ENCODE data around the gene FBXL2. TPM values are rescaled to one million over a fixed set of nuclear protein-coding genes. Genes with fewer than 3 reads are reported as not detected.

Gene FBXL2
- total and polyA plus RNA-seq, 2 of the 4 experiments (the other 2 are of a cell fraction), result 15.8 to 21.0 TPM

DNA sequence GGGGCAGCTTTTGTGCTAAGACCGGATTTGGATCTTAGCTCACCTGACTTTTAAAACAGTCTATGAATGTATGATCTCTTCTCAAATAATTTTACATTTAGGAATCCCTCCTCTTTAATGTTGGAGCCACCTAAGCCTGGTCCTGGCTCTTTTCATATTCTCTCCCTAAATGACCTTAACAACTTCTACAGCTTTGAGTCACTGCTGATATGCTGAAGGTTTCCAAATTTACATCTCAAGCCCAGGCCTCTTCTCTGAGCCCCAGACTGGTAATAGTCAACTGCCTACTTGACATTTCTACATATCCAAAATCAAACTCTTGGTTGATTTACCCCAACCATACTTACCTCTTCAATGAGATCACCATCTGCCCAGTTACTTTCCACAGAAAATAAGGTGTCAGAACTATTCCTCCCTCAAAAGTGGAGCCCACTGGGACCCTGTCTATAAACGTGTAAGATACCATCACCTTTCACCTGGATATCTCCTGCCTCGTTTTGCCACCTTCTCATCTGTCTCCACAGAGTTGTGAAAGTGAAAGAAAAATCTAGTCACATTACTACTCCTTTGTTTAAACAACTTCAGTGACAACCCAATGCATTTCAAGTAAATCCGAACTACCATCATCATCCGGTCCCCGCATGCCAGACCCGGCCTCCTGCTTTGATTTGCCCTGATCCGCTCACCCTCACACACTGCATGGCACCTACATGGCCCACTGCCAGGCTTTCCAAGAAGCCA lies 114.2 kb downstream of the FBXL2 start:
- POLR2A ChIA-PET (ENCODE audit: unreplicated experiment), result no interaction called here
- in situ Hi-C loops (cut with MboI; ENCODE audit: low sequenced_read_pairs) (loop anchor here (10.0 kb wide), 1 partner anchor 323 kb away; the partner anchor contains the start of gene CLASP2), intact Hi-C loops (cut with micrococcal nuclease) (loop anchor here (5.0 kb wide), 1 partner anchor 46 kb away; no protein-coding TSS in a partner anchor), dilution Hi-C loops (cut with HindIII; ENCODE audit: low sequenced_read_pairs, unreplicated experiment) (loop anchor here (25.0 kb wide), 1 partner anchor 254 kb away; no protein-coding TSS in a partner anchor)
- H2BK20ac ChIP-seq (ENCODE audit: low read depth, low read length), result no peak overlapping the region
- no peak overlapping the region for H2AFZ ChIP-seq (replicated peaks; ENCODE audit: low read length, poor library complexity)
- CTCF ChIA-PET, result no interaction called here
- 0 out of 2 replicates have a peak overlapping the region, but pooled peaks have one; percentile 21 for H3K27ac ChIP-seq (ENCODE audit: insufficient read depth, low read length)
- peaks cover 10% of the 10 kb centered on the region for H3K4me1 ChIP-seq (ENCODE audit: control insufficient read depth, insufficient read depth, low read length)
- no peak overlapping the region for H3K18ac ChIP-seq (ENCODE audit: low read depth, low read length)
- BruUV-seq (replicated peaks), result no TSS peak
- ATAC-seq (ENCODE audit: low read depth), result no peak
- no peak overlapping the region for H2BK120ac ChIP-seq (ENCODE audit: low read depth, low read length)
- H3K9me1 ChIP-seq (ENCODE audit: insufficient read depth, low read length), result peaks cover 8% of the 10 kb centered on the region
- H2BK15ac ChIP-seq (ENCODE audit: low read depth, low read length), result no peak overlapping the region
- WGBS, 2 experiments (ENCODE audit: extremely low coverage in 2 of 2, insufficient read length in 1 of 2), result 80% methylated on average over 1 of the region's 8 CpGs; no CpG with 5 or more reads in 1 of the 2 experiments
- H3K4me2 ChIP-seq (ENCODE audit: low read depth, low read length), result no peak overlapping the region
- no peak overlapping the region for H3K4me3 ChIP-seq (ENCODE audit: insufficient read depth, low read depth, low read length)
- DNase-seq, result no peak
- TF ChIP-seq RAD21 (IDR thresholded peaks at IDR 0.05; ENCODE audit: low read length) (no peak), MXI1 (IDR thresholded peaks at IDR 0.05; ENCODE audit: borderline replicate concordance, low read depth, low read length) (no peak), MAFK (IDR thresholded peaks at IDR 0.05; ENCODE audit: low read depth, low read length) (no peak)
- peak overlapping the region; percentile 36; the same call in 1 of the 2 replicates for H4K5ac ChIP-seq (ENCODE audit: low read depth, low read length)
- H2AK9ac ChIP-seq (replicated peaks; ENCODE audit: low read depth, low read length, poor library complexity), result no peak overlapping the region
- no peak overlapping the region for H4K91ac ChIP-seq (ENCODE audit: insufficient read depth, low read depth, low read length)
- H3K56ac ChIP-seq (ENCODE audit: extremely low read depth, insufficient read depth, low read length), result no peak overlapping the region
- peaks cover 34% of the 10 kb centered on the region for H3K36me3 ChIP-seq (ENCODE audit: control insufficient read depth, insufficient read depth, low read length)
- H4K8ac ChIP-seq (ENCODE audit: low read depth in 2 of 2, low read length in 2 of 2), result 0 out of 4 replicates have a peak overlapping the region, but pooled peaks of 1 of the 2 experiments have one; percentile 27
- no peak overlapping the region for H3K4ac ChIP-seq (ENCODE audit: low read depth, low read length)
- H3K14ac ChIP-seq (replicated peaks; ENCODE audit: low read depth, low read length), result no peak overlapping the region
- no peaks in the 10 kb centered on the region for H3K9me3 ChIP-seq (ENCODE audit: control insufficient read depth, insufficient read depth, low read length)
- H2BK5ac ChIP-seq (ENCODE audit: low read depth, low read length, poor library complexity, severe bottlenecking), result no peak overlapping the region
- H3K23ac ChIP-seq (ENCODE audit: low read depth, low read length), result no peak overlapping the region
- H2AK5ac ChIP-seq (ENCODE audit: low read depth, low read length), result no peak overlapping the region
- no peak overlapping the region for H3K9ac ChIP-seq (ENCODE audit: low read depth, low read length)
- H3K79me1 ChIP-seq (ENCODE audit: low read depth in 1 of 2, low read length in 2 of 2), result peaks cover 27 to 49% of the 10 kb centered on the region in 2 experiments
- no peaks in the 10 kb centered on the region for H3K27me3 ChIP-seq (ENCODE audit: control insufficient read depth, insufficient read depth, low read length)
- H4K20me1 ChIP-seq (ENCODE audit: insufficient read depth, low read length), result peaks cover 4% of the 10 kb centered on the region; the same call in 1 of the 2 replicates
